ENCODE results near the gene TYRO3.

The TYRO3 gene

GRCh38 chr15:41564960-41565502, 6.0 kb downstream of the TYRO3 start (continued):
- TF ChIP-seq, protein P1, sequence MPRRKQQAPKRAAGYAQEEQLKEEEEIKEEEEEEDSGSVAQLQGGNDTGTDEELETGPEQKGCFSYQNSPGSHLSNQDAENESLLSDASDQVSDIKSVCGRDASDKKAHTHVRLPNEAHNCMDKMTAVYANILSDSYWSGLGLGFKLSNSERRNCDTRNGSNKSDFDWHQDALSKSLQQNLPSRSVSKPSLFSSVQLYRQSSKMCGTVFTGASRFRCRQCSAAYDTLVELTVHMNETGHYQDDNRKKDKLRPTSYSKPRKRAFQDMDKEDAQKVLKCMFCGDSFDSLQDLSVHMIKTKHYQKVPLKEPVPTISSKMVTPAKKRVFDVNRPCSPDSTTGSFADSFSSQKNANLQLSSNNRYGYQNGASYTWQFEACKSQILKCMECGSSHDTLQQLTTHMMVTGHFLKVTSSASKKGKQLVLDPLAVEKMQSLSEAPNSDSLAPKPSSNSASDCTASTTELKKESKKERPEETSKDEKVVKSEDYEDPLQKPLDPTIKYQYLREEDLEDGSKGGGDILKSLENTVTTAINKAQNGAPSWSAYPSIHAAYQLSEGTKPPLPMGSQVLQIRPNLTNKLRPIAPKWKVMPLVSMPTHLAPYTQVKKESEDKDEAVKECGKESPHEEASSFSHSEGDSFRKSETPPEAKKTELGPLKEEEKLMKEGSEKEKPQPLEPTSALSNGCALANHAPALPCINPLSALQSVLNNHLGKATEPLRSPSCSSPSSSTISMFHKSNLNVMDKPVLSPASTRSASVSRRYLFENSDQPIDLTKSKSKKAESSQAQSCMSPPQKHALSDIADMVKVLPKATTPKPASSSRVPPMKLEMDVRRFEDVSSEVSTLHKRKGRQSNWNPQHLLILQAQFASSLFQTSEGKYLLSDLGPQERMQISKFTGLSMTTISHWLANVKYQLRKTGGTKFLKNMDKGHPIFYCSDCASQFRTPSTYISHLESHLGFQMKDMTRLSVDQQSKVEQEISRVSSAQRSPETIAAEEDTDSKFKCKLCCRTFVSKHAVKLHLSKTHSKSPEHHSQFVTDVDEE (CRISPR knock-in tag; IDR thresholded peaks at IDR 0.05), result no peak
- no peak for TF ChIP-seq ZFP30 (CRISPR knock-in tag; IDR thresholded peaks at IDR 0.05)
- no peak for TF ChIP-seq OSR1 (CRISPR knock-in tag; IDR thresholded peaks at IDR 0.05)
- TF ChIP-seq POU6F1 (CRISPR knock-in tag; IDR thresholded peaks at IDR 0.05; ENCODE audit: borderline replicate concordance, low read depth), result no peak
- TF ChIP-seq ZC3H10 (CRISPR knock-in tag; IDR thresholded peaks at IDR 0.05), result no peak

GRCh38 chr15:41565702-41566101, 6.7 kb downstream of the TYRO3 start:
- TF ChIP-seq PATZ1 (CRISPR knock-in tag; IDR thresholded peaks at IDR 0.05; ENCODE audit: borderline replicate concordance), result no peak
- no peak for ATAC-seq

DNA sequence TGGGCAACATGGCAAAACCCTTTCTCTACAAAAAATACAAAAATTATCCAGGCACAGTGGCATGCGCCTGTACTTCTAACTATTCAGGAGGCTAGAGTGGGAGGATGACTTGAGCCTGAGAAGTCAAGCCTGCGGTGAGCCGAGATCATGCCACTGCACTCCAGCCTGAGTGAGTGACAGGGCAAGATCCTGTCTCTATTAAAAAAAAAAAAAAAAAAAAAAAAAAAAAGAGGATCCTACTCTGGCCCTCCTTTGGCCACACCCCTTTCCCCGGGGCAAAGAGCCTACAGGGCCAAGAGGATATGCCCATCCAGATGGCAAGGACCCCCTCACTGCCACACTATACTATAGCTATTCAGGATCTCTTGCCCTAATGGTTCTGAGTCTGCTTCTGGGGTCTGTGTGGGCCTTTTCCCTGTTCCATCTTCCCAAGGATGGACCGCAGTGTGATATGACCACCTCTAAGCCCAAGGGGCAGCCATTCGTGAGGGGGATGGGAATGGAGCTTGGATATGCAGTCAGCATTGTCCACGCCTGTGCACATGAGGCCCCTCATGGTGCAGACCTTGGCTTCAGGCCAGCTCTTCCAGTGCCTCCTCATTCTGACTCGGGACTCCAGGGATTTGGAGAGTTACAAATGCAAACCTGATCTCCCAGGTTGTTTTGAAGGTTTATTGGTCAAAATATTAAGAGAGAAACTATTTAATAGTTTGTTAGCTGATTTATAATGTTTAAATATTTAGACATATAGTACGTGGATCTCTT, 7.3 kb downstream of the TYRO3 start:
- ATAC-seq, result no peak
- TF ChIP-seq ZFP30 (CRISPR knock-in tag; IDR thresholded peaks at IDR 0.05), result no peak
- no peak for TF ChIP-seq BACH2 (CRISPR knock-in tag; IDR thresholded peaks at IDR 0.05; ENCODE audit: borderline replicate concordance)
- TF ChIP-seq ZC3H10 (CRISPR knock-in tag; IDR thresholded peaks at IDR 0.05), result no peak
- TF ChIP-seq, protein P2, sequence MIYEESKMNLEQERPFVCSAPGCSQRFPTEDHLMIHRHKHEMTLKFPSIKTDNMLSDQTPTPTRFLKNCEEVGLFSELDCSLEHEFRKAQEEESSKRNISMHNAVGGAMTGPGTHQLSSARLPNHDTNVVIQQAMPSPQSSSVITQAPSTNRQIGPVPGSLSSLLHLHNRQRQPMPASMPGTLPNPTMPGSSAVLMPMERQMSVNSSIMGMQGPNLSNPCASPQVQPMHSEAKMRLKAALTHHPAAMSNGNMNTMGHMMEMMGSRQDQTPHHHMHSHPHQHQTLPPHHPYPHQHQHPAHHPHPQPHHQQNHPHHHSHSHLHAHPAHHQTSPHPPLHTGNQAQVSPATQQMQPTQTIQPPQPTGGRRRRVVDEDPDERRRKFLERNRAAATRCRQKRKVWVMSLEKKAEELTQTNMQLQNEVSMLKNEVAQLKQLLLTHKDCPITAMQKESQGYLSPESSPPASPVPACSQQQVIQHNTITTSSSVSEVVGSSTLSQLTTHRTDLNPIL (CRISPR knock-in tag; IDR thresholded peaks at IDR 0.05; ENCODE audit: low read depth), result no peak
- no peak for TF ChIP-seq OSR1 (CRISPR knock-in tag; IDR thresholded peaks at IDR 0.05)
- no peak for TF ChIP-seq ARNTL (CRISPR knock-in tag; IDR thresholded peaks at IDR 0.05; ENCODE audit: borderline replicate concordance, low read depth)
- TF ChIP-seq TOX (CRISPR knock-in tag; IDR thresholded peaks at IDR 0.05; ENCODE audit: borderline replicate concordance), result no peak
- TF ChIP-seq ZNF70 (CRISPR knock-in tag; IDR thresholded peaks at IDR 0.05), result no peak

GRCh38 chr15:41567261-41567660, 8.2 kb downstream of the TYRO3 start:
- ATAC-seq, result no peak
- TF ChIP-seq PATZ1 (CRISPR knock-in tag; IDR thresholded peaks at IDR 0.05; ENCODE audit: borderline replicate concordance) (no peak), ZNF70 (CRISPR knock-in tag; IDR thresholded peaks at IDR 0.05) (no peak), ESRRG (CRISPR knock-in tag; IDR thresholded peaks at IDR 0.05) (no peak), GLIS3 (CRISPR knock-in tag; IDR thresholded peaks at IDR 0.05) (no peak), ISL1 (CRISPR knock-in tag; IDR thresholded peaks at IDR 0.05) (no peak), SNAI2 (CRISPR knock-in tag; IDR thresholded peaks at IDR 0.05) (no peak), ARNTL (CRISPR knock-in tag; IDR thresholded peaks at IDR 0.05; ENCODE audit: borderline replicate concordance, low read depth) (no peak), BACH2 (CRISPR knock-in tag; IDR thresholded peaks at IDR 0.05; ENCODE audit: borderline replicate concordance) (no peak)
- TF ChIP-seq, protein P1 (CRISPR knock-in tag; IDR thresholded peaks at IDR 0.05), result no peak

Data from SK-N-SH treated with all-trans-retinoic acid at 6 μM for 48 hours (cell line).